ENCODE data around the gene TINCR.

GRCh38 chr19:5542665-5543064, 25.1 kb downstream of the TINCR start:
- TF ChIP-seq, protein P1, sequence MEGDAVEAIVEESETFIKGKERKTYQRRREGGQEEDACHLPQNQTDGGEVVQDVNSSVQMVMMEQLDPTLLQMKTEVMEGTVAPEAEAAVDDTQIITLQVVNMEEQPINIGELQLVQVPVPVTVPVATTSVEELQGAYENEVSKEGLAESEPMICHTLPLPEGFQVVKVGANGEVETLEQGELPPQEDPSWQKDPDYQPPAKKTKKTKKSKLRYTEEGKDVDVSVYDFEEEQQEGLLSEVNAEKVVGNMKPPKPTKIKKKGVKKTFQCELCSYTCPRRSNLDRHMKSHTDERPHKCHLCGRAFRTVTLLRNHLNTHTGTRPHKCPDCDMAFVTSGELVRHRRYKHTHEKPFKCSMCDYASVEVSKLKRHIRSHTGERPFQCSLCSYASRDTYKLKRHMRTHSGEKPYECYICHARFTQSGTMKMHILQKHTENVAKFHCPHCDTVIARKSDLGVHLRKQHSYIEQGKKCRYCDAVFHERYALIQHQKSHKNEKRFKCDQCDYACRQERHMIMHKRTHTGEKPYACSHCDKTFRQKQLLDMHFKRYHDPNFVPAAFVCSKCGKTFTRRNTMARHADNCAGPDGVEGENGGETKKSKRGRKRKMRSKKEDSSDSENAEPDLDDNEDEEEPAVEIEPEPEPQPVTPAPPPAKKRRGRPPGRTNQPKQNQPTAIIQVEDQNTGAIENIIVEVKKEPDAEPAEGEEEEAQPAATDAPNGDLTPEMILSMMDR (IDR thresholded peaks at IDR 0.05; ENCODE audit: low read depth, low read length, poor library complexity, severe bottlenecking): no peak
- TF ChIP-seq EZH2phosphoT487 (IDR thresholded peaks at IDR 0.05; ENCODE audit: borderline replicate concordance, low read length): no peak

Measured in DOHH2 (cell line).